GM12878 (cell line): ENCODE measurements around the gene LYRM2. TPM values are rescaled to one million over a fixed set of nuclear protein-coding genes. Genes with fewer than 3 reads are reported as not detected.

Experiments
- ATAC-seq: fragments of 200-7000 bp; cut with Tn5 transposase; 3 replicates; pipeline ENCODE4 v1.9.1; 2020; ENCODE audit warnings: mild to moderate bottlenecking, moderate library complexity
- BruUV-seq: library from RNA; stranded (reverse); fragments of 400-500 nt; replicated peaks from 2 replicates; lab custom pipeline; 2021; lab: Mats Ljungman, UMichigan
- CTCF ChIA-PET: fragments of 300-600 bp; sonication (Branson Sonifier 250); formaldehyde crosslinking; extraction: SDS; loops from one replicate; lab custom pipeline; 2021; ENCODE audit warnings: inconsistent platforms; lab: Yijun Ruan, JAX
- POLR2A ChIA-PET: fragments of 350-600 bp; formaldehyde crosslinking; extraction: SDS; loops from one replicate; lab custom pipeline; 2021; ENCODE audit warnings: inconsistent platforms; lab: Charles Lee
- RAD21 ChIA-PET: fragments of 300-600 bp; sonication (Branson Sonifier 250); formaldehyde crosslinking; loops from one replicate; lab custom pipeline; 2023; ENCODE audit warnings: antibody characterized with exemption; ENCODE audit not compliant: unreplicated experiment; lab: Charles Lee
- SMC1A ChIA-PET: fragments of 300-600 bp; sonication (Branson Sonifier 250); formaldehyde crosslinking; loops from one replicate; lab custom pipeline; 2023; ENCODE audit not compliant: unreplicated experiment, uncharacterized antibody; lab: Charles Lee
- DNase-seq: peaks from one replicate; pipeline ENCODE4 v3.0.0-alpha.2; 2011; ENCODE audit warnings: low read depth, low spot score
- FAIRE-seq: peaks from 3 replicates; lab custom pipeline; 2011; peaks lifted over from hg19 to GRCh38; lab: Jason Lieb, UNC
- H2AFZ ChIP-seq: 2 replicates; pipeline ENCODE4 v1.6.0; 2011; ENCODE audit warnings: low read depth, low read length, control low read depth; ENCODE audit not compliant: control insufficient read depth
- H3K27ac ChIP-seq: 2 replicates; pipeline ENCODE4 v1.5.1; 2011; ENCODE audit warnings: control low read depth; ENCODE audit not compliant: control insufficient read depth, insufficient read depth
- H3K27me3 ChIP-seq, 2 experiments: replicated peaks in 1 of 2; 2 replicates each; pipeline versions ENCODE4 v1.6.0 to v1.6.1; 2011; ENCODE audit warnings: low read length in 1 of 2; ENCODE audit not compliant: control insufficient read depth in 2 of 2, insufficient read depth in 2 of 2
- H3K36me3 ChIP-seq, 2 experiments: 2 replicates each; pipeline ENCODE4 v1.5.1; 2011; ENCODE audit warnings: low read length in 1 of 2; ENCODE audit not compliant: control insufficient read depth in 2 of 2, insufficient read depth in 2 of 2
- H3K4me1 ChIP-seq: 2 replicates; pipeline ENCODE4 v1.6.1; 2011; ENCODE audit warnings: mild to moderate bottlenecking, low read length, moderate library complexity, mixed read lengths; ENCODE audit not compliant: control insufficient read depth, insufficient read depth
- H3K4me2 ChIP-seq: 2 replicates; pipeline ENCODE4 v1.6.0; 2011; ENCODE audit warnings: control low read depth; ENCODE audit not compliant: control insufficient read depth, insufficient read depth
- H3K4me3 ChIP-seq: fragments of 200-600 bp; sonication (generic); 2 replicates; pipeline ENCODE4 v1.5.1; 2016
- H3K79me2 ChIP-seq: 2 replicates; pipeline ENCODE4 v1.6.0; 2011; ENCODE audit warnings: low read length; ENCODE audit not compliant: control insufficient read depth, insufficient read depth
- H3K9ac ChIP-seq: 2 replicates; pipeline ENCODE4 v1.8.0; 2011; ENCODE audit warnings: low read length, control low read depth, mixed read lengths; ENCODE audit not compliant: control insufficient read depth, insufficient read depth
- H3K9me3 ChIP-seq: replicated peaks from 3 replicates; pipeline ENCODE4 v1.5.1; 2011; ENCODE audit warnings: mild to moderate bottlenecking, low read length; ENCODE audit not compliant: control insufficient read depth, insufficient read depth
- H4K20me1 ChIP-seq: 2 replicates; pipeline ENCODE4 v1.6.0; 2011; ENCODE audit not compliant: control insufficient read depth, insufficient read depth
- IKZF1 ChIP-seq: fragments of 450-650 bp; conservative IDR thresholded peaks from 2 replicates; pipeline ENCODE4 v1.6.1; 2017; ENCODE audit warnings: antibody characterized with exemption, mild to moderate bottlenecking
- NR2F1 ChIP-seq: fragments of 450-650 bp; conservative IDR thresholded peaks from 2 replicates; pipeline ENCODE4 v1.6.1; 2017; ENCODE audit warnings: mild to moderate bottlenecking
- SMARCA5 ChIP-seq: fragments of 450-650 bp; IDR thresholded peaks from 2 replicates; pipeline ENCODE4 v1.6.1; 2017; ENCODE audit warnings: mild to moderate bottlenecking
- ZNF274 ChIP-seq: IDR thresholded peaks from one replicate; pipeline ENCODE4 v1.8.0; 2011; ENCODE audit not compliant: insufficient read length, insufficient read depth
- WGBS: methylation state at CpG from one replicate; pipeline ENCODE4 v1.1.6; 2016; ENCODE audit warnings: low lambda C conversion rate; ENCODE audit not compliant: insufficient replicate concordance, insufficient coverage; ENCODE audit errors: missing lambda C conversion rate; 5-methylcytosine and 5-hydroxymethylcytosine counted together
- in situ Hi-C: fragments of 300-500 bp; cut with MboI; formaldehyde crosslinking; loops from 9 replicates; pipeline ENCODE4 v1.14.3; 2018; ENCODE audit warnings: mixed read lengths
- intact Hi-C: fragments of 100-400 bp; cut with micrococcal nuclease; formaldehyde crosslinking; loops from one replicate; pipeline ENCODE4 v1.14.2; 2022; ENCODE audit not compliant: unreplicated experiment
- polyA plus RNA-seq, 11 experiments: library from polyadenylated mRNA; depleted of rRNA in 4 of 11; unstranded in 6 of 11; stranded (reverse) in 5 of 11; fragments of >200 nt; fragmentation: Nextera tagmentation in 4 of 11; fragmentation: Illumina TruSeq in 1 of 11; extraction: Ambion mirVana in 4 of 11; extraction: Trizol in 1 of 11; gene quantifications; 1 replicate in 1 of 11; 2 replicates in 10 of 11; pipeline versions ENCODE4 v1.2.1 to v1.2.3, GENCODE V29; 2011 to 2016; ENCODE audit warnings: inconsistent platforms in 2 of 11, missing spikeins in 2 of 11, low read depth in 1 of 11
- total RNA-seq, 4 experiments: library from RNA; depleted of rRNA in 3 of 4; stranded (reverse); fragments of >200 nt in 3 of 4; fragmentation: Illumina TruSeq in 1 of 4; extraction: Trizol in 1 of 4; gene quantifications; 2 replicates each; pipeline versions ENCODE4 v1.2.1 to v1.2.3, GENCODE V29; 2013 to 2021
- TF ChIP-seq, protein P1 (sequence below): fragments of 450-650 bp; conservative IDR thresholded peaks from 2 replicates; pipeline ENCODE4 v1.6.1; 2017; ENCODE audit warnings: mild to moderate bottlenecking, moderate library complexity
- TF ChIP-seq, protein P2 (sequence below): IDR thresholded peaks from 2 replicates; pipeline ENCODE4 v1.6.1; 2012; ENCODE audit warnings: low read depth, low read length, improper control_type of control experiment
- TF ChIP-seq, protein P3 (sequence below): fragments of 150-350 bp; IDR thresholded peaks from 2 replicates; pipeline ENCODE4 v1.6.1; 2016; ENCODE audit warnings: low read depth, low read length
- TF ChIP-seq, protein P4 (sequence below): fragments of 450-650 bp; formaldehyde crosslinking; IDR thresholded peaks from 2 replicates; pipeline ENCODE4 v1.4.0; 2020; ENCODE audit warnings: mild to moderate bottlenecking, moderate library complexity
- TF ChIP-seq, protein P5 (sequence below): fragments of 450-650 bp; IDR thresholded peaks from 2 replicates; pipeline ENCODE4 v1.6.1; 2016; ENCODE audit warnings: mild to moderate bottlenecking, moderate library complexity, borderline replicate concordance

LYRM2 gene
- total and polyA plus RNA-seq, 10 of the 15 experiments (the other 5 are each of a cell fraction or from before 2014, with no cell fraction given), result 17.2 to 75.0 (median 30.9) TPM

DNA sequence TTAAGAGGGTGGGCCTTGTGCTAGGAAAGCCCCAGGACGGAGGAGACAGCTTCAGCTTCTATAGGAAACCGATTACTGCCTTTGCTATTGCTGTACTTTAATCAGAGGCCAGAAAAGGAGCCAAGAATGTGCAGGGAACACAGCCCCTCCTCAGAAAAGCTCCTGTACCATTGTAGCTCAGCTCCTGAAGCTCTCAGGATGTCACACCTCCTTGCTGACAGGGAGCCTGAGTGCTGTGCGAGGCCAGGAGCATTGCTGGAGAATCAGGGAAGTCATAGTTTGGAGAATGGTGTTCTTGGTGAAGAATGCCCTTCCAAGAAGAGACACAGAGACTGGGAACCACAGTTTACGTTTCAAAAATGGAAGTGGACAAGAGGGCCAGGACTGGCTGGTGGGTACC is 46.8 kb downstream of the LYRM2 start (continued):
- TF ChIP-seq, protein P1, sequence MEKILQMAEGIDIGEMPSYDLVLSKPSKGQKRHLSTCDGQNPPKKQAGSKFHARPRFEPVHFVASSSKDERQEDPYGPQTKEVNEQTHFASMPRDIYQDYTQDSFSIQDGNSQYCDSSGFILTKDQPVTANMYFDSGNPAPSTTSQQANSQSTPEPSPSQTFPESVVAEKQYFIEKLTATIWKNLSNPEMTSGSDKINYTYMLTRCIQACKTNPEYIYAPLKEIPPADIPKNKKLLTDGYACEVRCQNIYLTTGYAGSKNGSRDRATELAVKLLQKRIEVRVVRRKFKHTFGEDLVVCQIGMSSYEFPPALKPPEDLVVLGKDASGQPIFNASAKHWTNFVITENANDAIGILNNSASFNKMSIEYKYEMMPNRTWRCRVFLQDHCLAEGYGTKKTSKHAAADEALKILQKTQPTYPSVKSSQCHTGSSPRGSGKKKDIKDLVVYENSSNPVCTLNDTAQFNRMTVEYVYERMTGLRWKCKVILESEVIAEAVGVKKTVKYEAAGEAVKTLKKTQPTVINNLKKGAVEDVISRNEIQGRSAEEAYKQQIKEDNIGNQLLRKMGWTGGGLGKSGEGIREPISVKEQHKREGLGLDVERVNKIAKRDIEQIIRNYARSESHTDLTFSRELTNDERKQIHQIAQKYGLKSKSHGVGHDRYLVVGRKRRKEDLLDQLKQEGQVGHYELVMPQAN, result no peak
- TF ChIP-seq SMARCA5 (no peak), ZNF274 (no peak), NR2F1 (no peak)
- TF ChIP-seq, protein P2, sequence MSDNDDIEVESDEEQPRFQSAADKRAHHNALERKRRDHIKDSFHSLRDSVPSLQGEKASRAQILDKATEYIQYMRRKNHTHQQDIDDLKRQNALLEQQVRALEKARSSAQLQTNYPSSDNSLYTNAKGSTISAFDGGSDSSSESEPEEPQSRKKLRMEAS, result no peak
- TF ChIP-seq, protein P3, sequence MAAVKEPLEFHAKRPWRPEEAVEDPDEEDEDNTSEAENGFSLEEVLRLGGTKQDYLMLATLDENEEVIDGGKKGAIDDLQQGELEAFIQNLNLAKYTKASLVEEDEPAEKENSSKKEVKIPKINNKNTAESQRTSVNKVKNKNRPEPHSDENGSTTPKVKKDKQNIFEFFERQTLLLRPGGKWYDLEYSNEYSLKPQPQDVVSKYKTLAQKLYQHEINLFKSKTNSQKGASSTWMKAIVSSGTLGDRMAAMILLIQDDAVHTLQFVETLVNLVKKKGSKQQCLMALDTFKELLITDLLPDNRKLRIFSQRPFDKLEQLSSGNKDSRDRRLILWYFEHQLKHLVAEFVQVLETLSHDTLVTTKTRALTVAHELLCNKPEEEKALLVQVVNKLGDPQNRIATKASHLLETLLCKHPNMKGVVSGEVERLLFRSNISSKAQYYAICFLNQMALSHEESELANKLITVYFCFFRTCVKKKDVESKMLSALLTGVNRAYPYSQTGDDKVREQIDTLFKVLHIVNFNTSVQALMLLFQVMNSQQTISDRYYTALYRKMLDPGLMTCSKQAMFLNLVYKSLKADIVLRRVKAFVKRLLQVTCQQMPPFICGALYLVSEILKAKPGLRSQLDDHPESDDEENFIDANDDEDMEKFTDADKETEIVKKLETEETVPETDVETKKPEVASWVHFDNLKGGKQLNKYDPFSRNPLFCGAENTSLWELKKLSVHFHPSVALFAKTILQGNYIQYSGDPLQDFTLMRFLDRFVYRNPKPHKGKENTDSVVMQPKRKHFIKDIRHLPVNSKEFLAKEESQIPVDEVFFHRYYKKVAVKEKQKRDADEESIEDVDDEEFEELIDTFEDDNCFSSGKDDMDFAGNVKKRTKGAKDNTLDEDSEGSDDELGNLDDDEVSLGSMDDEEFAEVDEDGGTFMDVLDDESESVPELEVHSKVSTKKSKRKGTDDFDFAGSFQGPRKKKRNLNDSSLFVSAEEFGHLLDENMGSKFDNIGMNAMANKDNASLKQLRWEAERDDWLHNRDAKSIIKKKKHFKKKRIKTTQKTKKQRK, result no peak
- TF ChIP-seq, all 136 proteins: peak for 0

DNA sequence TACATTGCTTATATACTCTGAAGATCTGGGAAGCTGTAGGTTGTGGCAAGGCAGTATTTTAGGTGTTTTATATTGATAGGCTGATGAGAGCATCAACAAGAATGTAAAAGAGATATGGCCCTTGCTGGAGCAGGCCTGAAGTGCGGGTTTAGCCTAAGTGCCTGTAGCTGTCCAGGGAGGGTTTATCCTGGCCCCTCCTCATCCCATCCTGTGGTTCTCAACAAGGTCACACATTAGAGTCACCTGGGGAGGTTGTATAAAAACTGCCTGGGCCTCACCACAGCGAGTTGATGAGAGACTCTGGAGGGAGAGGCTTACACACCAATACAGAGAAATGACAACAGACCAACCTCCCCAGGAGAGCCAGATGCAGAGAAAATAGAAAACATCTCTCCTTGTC is 48.4 kb downstream of the LYRM2 start:
- H3K9ac ChIP-seq, result no peak overlapping the region
- H2AFZ ChIP-seq, result no peak overlapping the region
- DNase-seq, result no peak
- CTCF ChIA-PET, result no interaction called here
- H3K4me2 ChIP-seq, result no peak overlapping the region
- SMC1A ChIA-PET, result no interaction called here
- intact Hi-C loops (no loop called here), in situ Hi-C loops (no loop called here)
- H4K20me1 ChIP-seq, result no peaks in the 10 kb centered on the region
- no peak overlapping the region for H3K4me3 ChIP-seq
- no peaks in the 10 kb centered on the region for H3K4me1 ChIP-seq
- WGBS, result 52% methylated on average over 2 of the region's 2 CpGs
- BruUV-seq, result no TSS peak
- no peak for FAIRE-seq
- no peak overlapping the region for H3K27ac ChIP-seq
- no peaks in the 10 kb centered on the region for H3K9me3 ChIP-seq
- H3K79me2 ChIP-seq, result no peaks in the 10 kb centered on the region
- H3K36me3 ChIP-seq, result no peaks in the 10 kb centered on the region
- no peak for ATAC-seq
- RAD21 ChIA-PET, result no interaction called here
- no peaks in the 10 kb centered on the region for H3K27me3 ChIP-seq
- POLR2A ChIA-PET, result interaction anchor here (0.5 kb wide), 1 partner anchor 12 kb away, joined by 5 read pairs; no protein-coding TSS in a partner anchor
- TF ChIP-seq, protein P4, sequence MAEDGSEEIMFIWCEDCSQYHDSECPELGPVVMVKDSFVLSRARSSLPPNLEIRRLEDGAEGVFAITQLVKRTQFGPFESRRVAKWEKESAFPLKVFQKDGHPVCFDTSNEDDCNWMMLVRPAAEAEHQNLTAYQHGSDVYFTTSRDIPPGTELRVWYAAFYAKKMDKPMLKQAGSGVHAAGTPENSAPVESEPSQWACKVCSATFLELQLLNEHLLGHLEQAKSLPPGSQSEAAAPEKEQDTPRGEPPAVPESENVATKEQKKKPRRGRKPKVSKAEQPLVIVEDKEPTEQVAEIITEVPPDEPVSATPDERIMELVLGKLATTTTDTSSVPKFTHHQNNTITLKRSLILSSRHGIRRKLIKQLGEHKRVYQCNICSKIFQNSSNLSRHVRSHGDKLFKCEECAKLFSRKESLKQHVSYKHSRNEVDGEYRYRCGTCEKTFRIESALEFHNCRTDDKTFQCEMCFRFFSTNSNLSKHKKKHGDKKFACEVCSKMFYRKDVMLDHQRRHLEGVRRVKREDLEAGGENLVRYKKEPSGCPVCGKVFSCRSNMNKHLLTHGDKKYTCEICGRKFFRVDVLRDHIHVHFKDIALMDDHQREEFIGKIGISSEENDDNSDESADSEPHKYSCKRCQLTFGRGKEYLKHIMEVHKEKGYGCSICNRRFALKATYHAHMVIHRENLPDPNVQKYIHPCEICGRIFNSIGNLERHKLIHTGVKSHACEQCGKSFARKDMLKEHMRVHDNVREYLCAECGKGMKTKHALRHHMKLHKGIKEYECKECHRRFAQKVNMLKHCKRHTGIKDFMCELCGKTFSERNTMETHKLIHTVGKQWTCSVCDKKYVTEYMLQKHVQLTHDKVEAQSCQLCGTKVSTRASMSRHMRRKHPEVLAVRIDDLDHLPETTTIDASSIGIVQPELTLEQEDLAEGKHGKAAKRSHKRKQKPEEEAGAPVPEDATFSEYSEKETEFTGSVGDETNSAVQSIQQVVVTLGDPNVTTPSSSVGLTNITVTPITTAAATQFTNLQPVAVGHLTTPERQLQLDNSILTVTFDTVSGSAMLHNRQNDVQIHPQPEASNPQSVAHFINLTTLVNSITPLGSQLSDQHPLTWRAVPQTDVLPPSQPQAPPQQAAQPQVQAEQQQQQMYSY (CRISPR knock-in tag), result no peak
- TF ChIP-seq, protein P5, sequence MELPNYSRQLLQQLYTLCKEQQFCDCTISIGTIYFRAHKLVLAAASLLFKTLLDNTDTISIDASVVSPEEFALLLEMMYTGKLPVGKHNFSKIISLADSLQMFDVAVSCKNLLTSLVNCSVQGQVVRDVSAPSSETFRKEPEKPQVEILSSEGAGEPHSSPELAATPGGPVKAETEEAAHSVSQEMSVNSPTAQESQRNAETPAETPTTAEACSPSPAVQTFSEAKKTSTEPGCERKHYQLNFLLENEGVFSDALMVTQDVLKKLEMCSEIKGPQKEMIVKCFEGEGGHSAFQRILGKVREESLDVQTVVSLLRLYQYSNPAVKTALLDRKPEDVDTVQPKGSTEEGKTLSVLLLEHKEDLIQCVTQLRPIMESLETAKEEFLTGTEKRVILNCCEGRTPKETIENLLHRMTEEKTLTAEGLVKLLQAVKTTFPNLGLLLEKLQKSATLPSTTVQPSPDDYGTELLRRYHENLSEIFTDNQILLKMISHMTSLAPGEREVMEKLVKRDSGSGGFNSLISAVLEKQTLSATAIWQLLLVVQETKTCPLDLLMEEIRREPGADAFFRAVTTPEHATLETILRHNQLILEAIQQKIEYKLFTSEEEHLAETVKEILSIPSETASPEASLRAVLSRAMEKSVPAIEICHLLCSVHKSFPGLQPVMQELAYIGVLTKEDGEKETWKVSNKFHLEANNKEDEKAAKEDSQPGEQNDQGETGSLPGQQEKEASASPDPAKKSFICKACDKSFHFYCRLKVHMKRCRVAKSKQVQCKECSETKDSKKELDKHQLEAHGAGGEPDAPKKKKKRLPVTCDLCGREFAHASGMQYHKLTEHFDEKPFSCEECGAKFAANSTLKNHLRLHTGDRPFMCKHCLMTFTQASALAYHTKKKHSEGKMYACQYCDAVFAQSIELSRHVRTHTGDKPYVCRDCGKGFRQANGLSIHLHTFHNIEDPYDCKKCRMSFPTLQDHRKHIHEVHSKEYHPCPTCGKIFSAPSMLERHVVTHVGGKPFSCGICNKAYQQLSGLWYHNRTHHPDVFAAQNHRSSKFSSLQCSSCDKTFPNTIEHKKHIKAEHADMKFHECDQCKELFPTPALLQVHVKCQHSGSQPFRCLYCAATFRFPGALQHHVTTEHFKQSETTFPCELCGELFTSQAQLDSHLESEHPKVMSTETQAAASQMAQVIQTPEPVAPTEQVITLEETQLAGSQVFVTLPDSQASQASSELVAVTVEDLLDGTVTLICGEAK, result no peak
- no peak for TF ChIP-seq IKZF1
